ENCODE results near the gene NUDT16. TPM values are rescaled to one million over a fixed set of nuclear protein-coding genes. Genes with fewer than 3 reads are reported as not detected.

NUDT16 gene
- total and polyA plus RNA-seq, 2 of the 8 experiments (the other 6 are each of a cell fraction or from before 2014, with no cell fraction given): 8.5 to 19.1 TPM

DNA sequence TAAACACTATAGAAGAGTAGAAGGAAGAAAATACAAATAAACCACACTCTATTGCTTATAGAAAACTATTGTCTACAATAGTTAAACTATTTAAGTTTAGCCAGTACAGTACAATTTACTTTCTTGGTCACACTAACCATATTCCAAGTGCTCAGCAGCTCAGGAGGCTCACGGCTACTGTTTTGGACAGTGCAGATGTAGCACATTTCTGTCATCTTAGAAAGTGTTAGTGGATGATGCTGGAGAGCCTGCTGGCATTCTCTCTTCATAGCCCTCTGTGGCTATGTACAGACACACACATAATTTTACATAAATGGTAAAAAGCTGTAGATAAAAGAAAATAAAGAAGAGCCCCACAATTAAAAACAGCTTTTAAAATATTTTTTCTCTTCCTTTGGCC, 23.8 kb downstream of the NUDT16 start (continued):
- no peak for TF ChIP-seq E2F6 (IDR thresholded peaks at IDR 0.05)
